CD4-positive, alpha-beta T cell (primary cell): ENCODE measurements around the gene AGGF1. TPM values are rescaled to one million over a fixed set of nuclear protein-coding genes. Genes with fewer than 3 reads are reported as not detected.
"Not testable (repeated sequence)": the region's sequence is repeated elsewhere in the genome, so short reads cannot be mapped to it uniquely, and the experiment has no call there.

Source experiments
- ATAC-seq: fragments of 200-7000 bp; cut with Tn5 transposase; one replicate; pipeline ENCODE4 v1.10.0; 2022; ENCODE audit warnings: mild to moderate bottlenecking; ENCODE audit not compliant: poor library complexity
- CTCF ChIA-PET: fragments of 350-600 bp; sonication (Branson Sonifier 250); formaldehyde crosslinking; loops from one replicate; lab custom pipeline; 2021; ENCODE audit warnings: antibody characterized with exemption, inconsistent platforms; lab: Charles Lee
- POLR2A ChIA-PET: fragments of 350-600 bp; sonication (Branson Sonifier 250); formaldehyde crosslinking; loops from one replicate; lab custom pipeline; 2021; ENCODE audit warnings: antibody characterized with exemption, inconsistent platforms; lab: Charles Lee
- DNase-seq, 14 experiments: peaks; one replicate each; pipeline ENCODE4 v3.0.0-alpha.2; 2013 to 2020; ENCODE audit warnings: mixed read lengths in 2 of 14
- H3K27ac ChIP-seq, 2 donors: one replicate each; pipeline versions ENCODE4 v1.5.1 to v1.7.0; 2013; ENCODE audit warnings: low read length in 2 of 2, low read depth in 1 of 2, mild to moderate bottlenecking in 1 of 2
- H3K27me3 ChIP-seq, 2 experiments: 1 replicate in 1 of 2; 2 replicates in 1 of 2; pipeline versions ENCODE4 v1.6.1 to v1.7.0; 2013; ENCODE audit warnings: low read length in 2 of 2, control low read depth in 1 of 2, mild to moderate bottlenecking in 1 of 2, moderate library complexity in 1 of 2; ENCODE audit not compliant: insufficient read depth in 2 of 2, control insufficient read depth in 1 of 2
- H3K36me3 ChIP-seq: one replicate; pipeline ENCODE4 v1.6.1; 2013; ENCODE audit warnings: low read length, control low read depth; ENCODE audit not compliant: insufficient read depth
- H3K4me1 ChIP-seq: one replicate; pipeline ENCODE4 v1.6.1; 2013; ENCODE audit warnings: low read length, control low read depth; ENCODE audit not compliant: insufficient read depth
- H3K4me3 ChIP-seq: one replicate; pipeline ENCODE4 v1.5.1; 2013; ENCODE audit warnings: mild to moderate bottlenecking, low read length, moderate library complexity
- H3K9me3 ChIP-seq, 2 experiments: 1 replicate in 1 of 2; 2 replicates in 1 of 2; pipeline versions ENCODE4 v1.6.1 to v1.7.0; 2013; ENCODE audit warnings: low read length in 2 of 2, mild to moderate bottlenecking in 2 of 2, control low read depth in 1 of 2, moderate library complexity in 1 of 2; ENCODE audit not compliant: control insufficient read depth in 1 of 2, insufficient read depth in 1 of 2
- H3K27ac Mint-ChIP-seq: one replicate; pipeline ENCODE4 v1.8.0; 2020; ENCODE audit warnings: mixed read lengths
- H3K27me3 Mint-ChIP-seq: one replicate; pipeline ENCODE4 v1.8.0; 2021; ENCODE audit warnings: mixed read lengths
- H3K36me3 Mint-ChIP-seq: one replicate; pipeline ENCODE4 v1.8.0; 2021; ENCODE audit warnings: low read depth, mixed read lengths
- H3K4me1 Mint-ChIP-seq: one replicate; pipeline ENCODE4 v1.8.0; 2021; ENCODE audit warnings: low read depth, mixed read lengths
- H3K4me3 Mint-ChIP-seq: one replicate; pipeline ENCODE4 v1.8.0; 2020; ENCODE audit warnings: mild to moderate bottlenecking, mixed read lengths
- H3K9me3 Mint-ChIP-seq: one replicate; pipeline ENCODE4 v1.8.0; 2020; ENCODE audit warnings: mixed read lengths
- intact Hi-C, 2 experiments: fragments of 100-400 bp; cut with DNase I in 1 of 2; cut with micrococcal nuclease in 1 of 2; formaldehyde crosslinking; loops; one replicate each; pipeline versions ENCODE4 v1.15.1 to v1.9.0; 2023 to 2025; cut with DNase I, micrococcal nuclease
- total RNA-seq, 174 experiments: library from RNA in 2 of 174; stranded (reverse) in 2 of 174; gene quantifications; one replicate each; pipeline ENCODE4 v1.2.3 and lab custom pipeline; 2021 to 2026
- TF ChIP-seq, protein P1 (sequence below): fragments of 200-600 bp; IDR thresholded peaks from one replicate; pipeline ENCODE4 v1.8.0; 2022; ENCODE audit warnings: antibody characterized with exemption, mild to moderate bottlenecking

Gene AGGF1
- total RNA-seq, 2 experiments from 2014 or later: 15.5 to 15.7 TPM

GRCh38 chr5:76990899-76991459 is 39.2 kb upstream of the AGGF1 start:
- TF ChIP-seq, protein P1, sequence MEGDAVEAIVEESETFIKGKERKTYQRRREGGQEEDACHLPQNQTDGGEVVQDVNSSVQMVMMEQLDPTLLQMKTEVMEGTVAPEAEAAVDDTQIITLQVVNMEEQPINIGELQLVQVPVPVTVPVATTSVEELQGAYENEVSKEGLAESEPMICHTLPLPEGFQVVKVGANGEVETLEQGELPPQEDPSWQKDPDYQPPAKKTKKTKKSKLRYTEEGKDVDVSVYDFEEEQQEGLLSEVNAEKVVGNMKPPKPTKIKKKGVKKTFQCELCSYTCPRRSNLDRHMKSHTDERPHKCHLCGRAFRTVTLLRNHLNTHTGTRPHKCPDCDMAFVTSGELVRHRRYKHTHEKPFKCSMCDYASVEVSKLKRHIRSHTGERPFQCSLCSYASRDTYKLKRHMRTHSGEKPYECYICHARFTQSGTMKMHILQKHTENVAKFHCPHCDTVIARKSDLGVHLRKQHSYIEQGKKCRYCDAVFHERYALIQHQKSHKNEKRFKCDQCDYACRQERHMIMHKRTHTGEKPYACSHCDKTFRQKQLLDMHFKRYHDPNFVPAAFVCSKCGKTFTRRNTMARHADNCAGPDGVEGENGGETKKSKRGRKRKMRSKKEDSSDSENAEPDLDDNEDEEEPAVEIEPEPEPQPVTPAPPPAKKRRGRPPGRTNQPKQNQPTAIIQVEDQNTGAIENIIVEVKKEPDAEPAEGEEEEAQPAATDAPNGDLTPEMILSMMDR: no peak
- DNase-seq (no peak), ATAC-seq (no peak)
- no peaks in the 10 kb centered on the region for H3K9me3 Mint-ChIP-seq
- Histone ChIP-seq H3K27me3 (peaks cover 3 to 7% of the 10 kb centered on the region in 2 experiments), H3K4me1 (no peaks in the 10 kb centered on the region), H3K9me3 (no peaks in the 10 kb centered on the region), H3K4me3 (no peak overlapping the region), H3K27ac (no peak overlapping the region), H3K36me3 (no peaks in the 10 kb centered on the region)
- H3K27ac Mint-ChIP-seq: no peak overlapping the region
- no peaks in the 10 kb centered on the region for H3K4me1 Mint-ChIP-seq
- H3K36me3 Mint-ChIP-seq: no peaks in the 10 kb centered on the region
- POLR2A ChIA-PET: no interaction called here
- intact Hi-C loops: no loop called here
- H3K4me3 Mint-ChIP-seq: no peak overlapping the region
- peaks cover 11% of the 10 kb centered on the region for H3K27me3 Mint-ChIP-seq
- CTCF ChIA-PET: no interaction called here

GRCh38 chr5:76993436-76993835 is 36.8 kb upstream of the AGGF1 start:
- CTCF ChIA-PET, intact Hi-C loops: not testable (repeated sequence)

GRCh38 chr5:76994337-76994736 is 35.9 kb upstream of the AGGF1 start:
- Histone ChIP-seq H3K36me3 (no peaks in the 10 kb centered on the region), H3K4me1 (no peaks in the 10 kb centered on the region), H3K27me3 (peaks cover 3 to 10% of the 10 kb centered on the region in 2 experiments), H3K9me3 (no peaks in the 10 kb centered on the region), H3K27ac (no peak overlapping the region), H3K4me3 (no peak overlapping the region)
- TF ChIP-seq, protein P1: no peak
- ATAC-seq (no peak), DNase-seq (no peak)
- ChIA-PET POLR2A (no interaction called here), CTCF (no interaction called here)
- Mint-ChIP-seq H3K4me3 (no peak overlapping the region), H3K27ac (no peak overlapping the region), H3K36me3 (no peaks in the 10 kb centered on the region), H3K4me1 (no peaks in the 10 kb centered on the region), H3K27me3 (peaks cover 29% of the 10 kb centered on the region), H3K9me3 (no peaks in the 10 kb centered on the region)
- intact Hi-C loops: no loop called here

More at GRCh38 chr5:76993436-76993835, 36.8 kb upstream of the AGGF1 start:
- DNase-seq, H3K27ac Mint-ChIP-seq, POLR2A ChIA-PET, H3K36me3 ChIP-seq, H3K9me3 Mint-ChIP-seq, H3K27me3 ChIP-seq, H3K4me1 Mint-ChIP-seq, H3K36me3 Mint-ChIP-seq, H3K4me1 ChIP-seq, H3K4me3 Mint-ChIP-seq, H3K27ac ChIP-seq, H3K9me3 ChIP-seq, ATAC-seq, H3K4me3 ChIP-seq: not testable (repeated sequence)
- H3K27me3 Mint-ChIP-seq: peaks cover 23% of the 10 kb centered on the region

GRCh38 chr5:76998251-76998650 is 32.0 kb upstream of the AGGF1 start:
- DNase-seq, ATAC-seq, POLR2A ChIA-PET, H3K4me3 ChIP-seq, H3K36me3 Mint-ChIP-seq, intact Hi-C loops, H3K4me1 Mint-ChIP-seq, H3K27ac ChIP-seq, H3K4me3 Mint-ChIP-seq, H3K9me3 Mint-ChIP-seq, CTCF ChIA-PET, H3K9me3 ChIP-seq, H3K36me3 ChIP-seq, H3K27ac Mint-ChIP-seq, H3K4me1 ChIP-seq: not testable (repeated sequence)
- H3K27me3 ChIP-seq: peaks cover 8 to 13% of the 10 kb centered on the region in 2 experiments
- peaks cover 43% of the 10 kb centered on the region for H3K27me3 Mint-ChIP-seq
